SU-DHL-6 (cell line): ENCODE measurements around the gene MTLN.
"Not testable (repeated sequence)": the region's sequence is repeated elsewhere in the genome, so short reads cannot be mapped to it uniquely, and the experiment has no call there.

Source experiments
- H2AFZ ChIP-seq: fragments of 200-600 bp; sonication (generic); 2 replicates; pipeline ENCODE4 v1.6.1; 2014; ENCODE audit warnings: low read depth, mild to moderate bottlenecking, moderate library complexity, mixed read lengths, antibody characterized with exemption, low read length; ENCODE audit not compliant: severe bottlenecking
- H3F3A ChIP-seq: fragments of 200-600 bp; shearing (Covaris generic); 2 replicates; pipeline ENCODE4 v1.6.0; 2016; ENCODE audit warnings: antibody characterized with exemption, mild to moderate bottlenecking; ENCODE audit not compliant: insufficient read depth
- H3K27ac ChIP-seq: fragments of 200-600 bp; sonication (generic); 2 replicates; pipeline ENCODE4 v1.5.1; 2016; ENCODE audit warnings: low read depth, mild to moderate bottlenecking, low read length, moderate library complexity, mixed read lengths
- H3K27me3 ChIP-seq: fragments of 200-600 bp; sonication (generic), shearing (Covaris generic); 2 replicates; pipeline ENCODE4 v1.6.0; 2014; ENCODE audit warnings: mild to moderate bottlenecking, low read length
- H3K36me3 ChIP-seq: fragments of 200-600 bp; sonication (generic); 2 replicates; pipeline ENCODE4 v1.6.1; 2014; ENCODE audit warnings: mild to moderate bottlenecking, low read length, mixed read lengths
- H3K4me2 ChIP-seq: fragments of 300-600, 200-600 bp; shearing (Covaris generic), sonication (generic); 2 replicates; pipeline ENCODE4 v1.6.0; 2014; ENCODE audit warnings: low read length, low read depth, mild to moderate bottlenecking; ENCODE audit not compliant: poor library complexity, severe bottlenecking
- H3K4me3 ChIP-seq: fragments of 200-600 bp; sonication (generic); 2 replicates; pipeline ENCODE4 v1.5.1; 2014; ENCODE audit warnings: antibody characterized with exemption, low read length, mild to moderate bottlenecking, mixed read lengths; ENCODE audit not compliant: insufficient read depth, poor library complexity, severe bottlenecking
- H3K79me2 ChIP-seq: fragments of 200-600 bp; sonication (generic); 2 replicates; pipeline ENCODE4 v1.6.1; 2014; ENCODE audit warnings: mild to moderate bottlenecking, low read length, moderate library complexity; ENCODE audit not compliant: insufficient read depth
- H3K9ac ChIP-seq: fragments of 200-600 bp; sonication (generic); 2 replicates; pipeline ENCODE4 v1.7.0; 2014; ENCODE audit warnings: mild to moderate bottlenecking, low read length
- H3K9me2 ChIP-seq: fragments of 200-600 bp; sonication (generic); replicated peaks from 2 replicates; pipeline ENCODE4 v1.6.1; 2014; ENCODE audit warnings: low read length; ENCODE audit not compliant: insufficient read depth
- H3K9me3 ChIP-seq: fragments of 200-600 bp; sonication (generic); 2 replicates; pipeline ENCODE4 v1.6.1; 2014; ENCODE audit warnings: low read length, mixed read lengths; ENCODE audit not compliant: insufficient read depth
- H4K20me1 ChIP-seq: fragments of 200-600 bp; sonication (generic); 2 replicates; pipeline ENCODE4 v1.6.1; 2014; ENCODE audit warnings: low read depth, mild to moderate bottlenecking, antibody characterized with exemption, low read length, moderate library complexity, mixed read lengths
- EZH2phosphoT487 ChIP-seq: fragments of 200-600 bp; sonication (generic), shearing (Covaris generic); conservative IDR thresholded peaks from 2 replicates; pipeline ENCODE4 v1.6.1; 2018; ENCODE audit warnings: mild to moderate bottlenecking, antibody characterized with exemption, low read length, moderate library complexity, mixed read lengths
- TF ChIP-seq, protein P1 (sequence below): fragments of 200-600 bp; sonication (generic); IDR thresholded peaks from one replicate; pipeline ENCODE4 v1.5.1; 2017; ENCODE audit warnings: antibody characterized with exemption, mild to moderate bottlenecking, low read length, moderate library complexity; ENCODE audit not compliant: insufficient read depth, poor library complexity, severe bottlenecking

MTLN gene

DNA sequence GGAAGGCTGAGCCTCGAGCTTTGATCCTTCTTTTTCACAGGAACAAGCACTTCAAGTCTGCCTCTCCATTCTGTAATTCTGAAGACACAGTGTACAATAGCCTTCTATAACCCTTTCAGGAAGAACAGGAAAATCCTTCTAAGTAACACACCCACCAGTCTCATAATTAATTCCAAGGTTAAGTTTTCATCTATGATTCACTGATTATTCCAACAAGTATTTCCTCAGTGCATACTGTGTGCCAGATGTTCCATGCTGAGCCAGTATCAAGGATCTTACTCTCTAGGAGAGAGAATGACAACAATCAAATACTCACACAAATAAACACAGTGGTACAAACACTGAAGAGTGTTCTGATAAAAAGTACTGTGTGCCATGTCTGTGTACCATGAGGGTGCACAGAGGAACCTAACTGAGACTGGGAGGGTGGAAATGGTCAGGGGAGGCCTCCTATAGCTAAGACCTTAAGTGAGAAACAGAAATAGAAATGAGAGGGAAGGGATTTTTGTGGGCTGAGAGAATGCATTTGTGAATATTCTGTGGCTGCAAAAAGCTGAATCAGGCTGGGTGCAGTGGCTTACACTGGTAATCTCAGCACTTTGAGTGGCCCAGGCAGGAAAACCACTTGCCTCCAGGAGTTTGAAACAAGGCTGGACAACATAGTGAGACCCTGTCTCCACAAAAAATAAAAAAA, 7.3 kb upstream of the MTLN start:
- Histone ChIP-seq H3K27me3 (no peaks in the 10 kb centered on the region), H3K36me3 (no peaks in the 10 kb centered on the region), H3K9me2 (no peaks in the 10 kb centered on the region), H3F3A (no peaks in the 10 kb centered on the region), H3K9ac (no peak overlapping the region), H2AFZ (no peak overlapping the region), H3K27ac (no peak overlapping the region), H3K4me2 (no peak overlapping the region), H4K20me1 (no peaks in the 10 kb centered on the region), H3K79me2 (no peaks in the 10 kb centered on the region), H3K4me3 (no peak overlapping the region), H3K9me3 (no peaks in the 10 kb centered on the region)
- TF ChIP-seq EZH2phosphoT487: no peak
- TF ChIP-seq, protein P1, sequence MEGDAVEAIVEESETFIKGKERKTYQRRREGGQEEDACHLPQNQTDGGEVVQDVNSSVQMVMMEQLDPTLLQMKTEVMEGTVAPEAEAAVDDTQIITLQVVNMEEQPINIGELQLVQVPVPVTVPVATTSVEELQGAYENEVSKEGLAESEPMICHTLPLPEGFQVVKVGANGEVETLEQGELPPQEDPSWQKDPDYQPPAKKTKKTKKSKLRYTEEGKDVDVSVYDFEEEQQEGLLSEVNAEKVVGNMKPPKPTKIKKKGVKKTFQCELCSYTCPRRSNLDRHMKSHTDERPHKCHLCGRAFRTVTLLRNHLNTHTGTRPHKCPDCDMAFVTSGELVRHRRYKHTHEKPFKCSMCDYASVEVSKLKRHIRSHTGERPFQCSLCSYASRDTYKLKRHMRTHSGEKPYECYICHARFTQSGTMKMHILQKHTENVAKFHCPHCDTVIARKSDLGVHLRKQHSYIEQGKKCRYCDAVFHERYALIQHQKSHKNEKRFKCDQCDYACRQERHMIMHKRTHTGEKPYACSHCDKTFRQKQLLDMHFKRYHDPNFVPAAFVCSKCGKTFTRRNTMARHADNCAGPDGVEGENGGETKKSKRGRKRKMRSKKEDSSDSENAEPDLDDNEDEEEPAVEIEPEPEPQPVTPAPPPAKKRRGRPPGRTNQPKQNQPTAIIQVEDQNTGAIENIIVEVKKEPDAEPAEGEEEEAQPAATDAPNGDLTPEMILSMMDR: no peak

- not testable (repeated sequence) for H3K9me3 ChIP-seq, H3K9me2 ChIP-seq, H3K27ac ChIP-seq, H3K4me3 ChIP-seq, H3K4me2 ChIP-seq, H4K20me1 ChIP-seq, H3K9ac ChIP-seq, H3K36me3 ChIP-seq, H3F3A ChIP-seq, H2AFZ ChIP-seq, H3K27me3 ChIP-seq, H3K79me2 ChIP-seq
These were observed 6.5 kb upstream of the MTLN start for GRCh38 chr2:110218889-110219288.

- Histone ChIP-seq H3K36me3 (no peaks in the 10 kb centered on the region), H3K9ac (no peak overlapping the region), H3K4me2 (no peak overlapping the region), H3F3A (no peaks in the 10 kb centered on the region), H3K4me3 (no peak overlapping the region), H3K27ac (no peak overlapping the region), H3K9me3 (0 out of 2 replicates have a peak, but pooled peaks cover 3% of the 10 kb centered on the region), H2AFZ (no peak overlapping the region), H3K9me2 (no peaks in the 10 kb centered on the region), H3K27me3 (no peaks in the 10 kb centered on the region), H3K79me2 (peaks cover 6% of the 10 kb centered on the region), H4K20me1 (no peaks in the 10 kb centered on the region)
- TF ChIP-seq EZH2phosphoT487: no peak
- TF ChIP-seq, protein P1: no peak
These were observed 4.5 kb upstream of the MTLN start for GRCh38 chr2:110216803-110217202.

DNA sequence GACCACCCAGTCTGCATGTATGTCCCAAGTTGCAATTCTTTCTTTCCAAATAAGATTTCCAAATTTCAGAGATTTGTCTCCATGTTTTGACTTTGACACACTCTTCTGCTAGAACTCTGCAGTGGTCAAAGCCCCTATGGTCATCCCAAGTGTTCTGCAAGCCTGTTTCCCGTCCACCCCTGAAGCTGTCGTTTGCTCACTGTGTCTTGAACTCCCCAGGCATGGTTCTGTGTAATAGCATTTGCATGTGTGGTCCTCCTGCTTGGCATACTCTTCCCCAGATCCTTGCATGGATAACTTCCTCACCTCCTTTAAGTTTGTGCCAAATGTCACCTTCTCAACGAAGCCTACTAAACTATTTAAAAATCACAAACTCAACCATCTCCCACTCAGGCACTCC, 3.9 kb upstream of the MTLN start:
- no peaks in the 10 kb centered on the region for H3K36me3 ChIP-seq
- H3K9ac ChIP-seq: no peak overlapping the region
- H3K4me2 ChIP-seq: no peak overlapping the region
- no peak overlapping the region for H3K27ac ChIP-seq
- H4K20me1 ChIP-seq: no peaks in the 10 kb centered on the region
- peaks cover 9% of the 10 kb centered on the region for H3K79me2 ChIP-seq
- no peaks in the 10 kb centered on the region for H3F3A ChIP-seq
- 0 out of 2 replicates have a peak, but pooled peaks cover 3% of the 10 kb centered on the region for H3K9me3 ChIP-seq
- H3K27me3 ChIP-seq: no peaks in the 10 kb centered on the region
- H2AFZ ChIP-seq: no peak overlapping the region
- TF ChIP-seq, protein P1: no peak
- no peak for TF ChIP-seq EZH2phosphoT487
- no peaks in the 10 kb centered on the region for H3K9me2 ChIP-seq
- H3K4me3 ChIP-seq: no peak overlapping the region
